ENCODE data around the gene HLA-DQB2. TPM values are rescaled to one million over a fixed set of nuclear protein-coding genes. Genes with fewer than 3 reads are reported as not detected.

HLA-DQB2 gene
- total RNA-seq, 4 donors from 2014 or later, result 1.5 to 3.5 (median 2.0) TPM; not detected in 1

- Histone ChIP-seq H3K36me3 (no peaks in the 10 kb centered on the region), H3K27me3 (peaks cover 0 to 12% of the 10 kb centered on the region in 2 donors), H3K9me3 (no peaks in the 10 kb centered on the region), H3K4me3 (no peak overlapping the region), H3K4me1 (no peaks in the 10 kb centered on the region), H3K27ac (no peak overlapping the region)
- no peak for DNase-seq (ENCODE audit: low spot score in 2 of 2)
- no peak for TF ChIP-seq EP300 (IDR thresholded peaks at IDR 0.05)
- no peak for TF ChIP-seq POLR2A (IDR thresholded peaks at IDR 0.05)
- TF ChIP-seq, protein P1, sequence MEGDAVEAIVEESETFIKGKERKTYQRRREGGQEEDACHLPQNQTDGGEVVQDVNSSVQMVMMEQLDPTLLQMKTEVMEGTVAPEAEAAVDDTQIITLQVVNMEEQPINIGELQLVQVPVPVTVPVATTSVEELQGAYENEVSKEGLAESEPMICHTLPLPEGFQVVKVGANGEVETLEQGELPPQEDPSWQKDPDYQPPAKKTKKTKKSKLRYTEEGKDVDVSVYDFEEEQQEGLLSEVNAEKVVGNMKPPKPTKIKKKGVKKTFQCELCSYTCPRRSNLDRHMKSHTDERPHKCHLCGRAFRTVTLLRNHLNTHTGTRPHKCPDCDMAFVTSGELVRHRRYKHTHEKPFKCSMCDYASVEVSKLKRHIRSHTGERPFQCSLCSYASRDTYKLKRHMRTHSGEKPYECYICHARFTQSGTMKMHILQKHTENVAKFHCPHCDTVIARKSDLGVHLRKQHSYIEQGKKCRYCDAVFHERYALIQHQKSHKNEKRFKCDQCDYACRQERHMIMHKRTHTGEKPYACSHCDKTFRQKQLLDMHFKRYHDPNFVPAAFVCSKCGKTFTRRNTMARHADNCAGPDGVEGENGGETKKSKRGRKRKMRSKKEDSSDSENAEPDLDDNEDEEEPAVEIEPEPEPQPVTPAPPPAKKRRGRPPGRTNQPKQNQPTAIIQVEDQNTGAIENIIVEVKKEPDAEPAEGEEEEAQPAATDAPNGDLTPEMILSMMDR (IDR thresholded peaks at IDR 0.05), result no peak
- WGBS, 2 donors, result 28 to 43% methylated on average over 1 of the region's 1 CpG
These were observed 9.3 kb upstream of the HLA-DQB2 start for GRCh38 chr6:32772656-32773055.

GRCh38 chr6:32764048-32764447 is 716 bp upstream of the HLA-DQB2 start:
- peaks cover 0 to 3% (median 0%) of the 10 kb centered on the region in 4 donors for H3K9me3 ChIP-seq
- TF ChIP-seq EP300 (IDR thresholded peaks at IDR 0.05) (no peak), POLR2A (IDR thresholded peaks at IDR 0.05) (no peak)
- TF ChIP-seq, protein P1 (IDR thresholded peaks at IDR 0.05), result no peak
- peaks cover 0 to 58% of the 10 kb centered on the region in 2 donors for H3K27me3 ChIP-seq
- H3K4me1 ChIP-seq, result no peaks in the 10 kb centered on the region
- DNase-seq (ENCODE audit: low spot score in 2 of 2), result no peak
- no peaks in the 10 kb centered on the region for H3K36me3 ChIP-seq
- WGBS, 2 donors, result 33 to 53% methylated on average over 1 of the region's 1 CpG
- no peak overlapping the region for H3K4me3 ChIP-seq
- no peak overlapping the region for H3K27ac ChIP-seq

GRCh38 chr6:32761548-32761947 is 1.8 kb downstream of the HLA-DQB2 start:
- Histone ChIP-seq H3K9me3 (peaks cover 0 to 3% (median 0%) of the 10 kb centered on the region in 4 donors), H3K27me3 (peaks cover 0 to 39% of the 10 kb centered on the region in 2 donors), H3K27ac (no peak overlapping the region), H3K36me3 (no peaks in the 10 kb centered on the region), H3K4me1 (no peaks in the 10 kb centered on the region), H3K4me3 (no peak overlapping the region)
- no peak for TF ChIP-seq POLR2A (IDR thresholded peaks at IDR 0.05)
- TF ChIP-seq, protein P1 (IDR thresholded peaks at IDR 0.05), result no peak
- WGBS, 2 donors, result 53 to 76% methylated on average over 37 to 38 of the region's 40 CpGs
- no peak for DNase-seq (ENCODE audit: low spot score in 2 of 2)

DNA sequence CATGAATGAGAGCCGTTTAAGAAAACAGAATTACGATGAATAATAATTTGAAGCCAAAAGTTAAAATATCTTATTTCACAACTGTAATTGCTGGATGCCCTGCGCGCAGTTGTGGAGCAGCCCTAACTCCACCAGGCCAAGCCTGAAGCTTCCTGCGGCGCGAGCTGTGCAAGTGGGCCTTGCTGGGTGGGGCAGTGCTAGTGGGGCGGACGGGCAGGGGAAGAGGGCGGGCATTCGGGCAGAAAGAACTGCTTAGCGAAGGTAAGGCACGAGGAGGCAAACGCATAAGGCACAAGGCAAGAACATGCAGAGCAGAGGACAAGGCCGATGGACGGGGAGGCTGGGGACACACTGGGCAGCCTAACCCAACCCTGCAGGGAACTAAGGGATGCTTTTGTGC is 2.3 kb downstream of the HLA-DQB2 start:
- H3K4me3 ChIP-seq, result no peak overlapping the region
- TF ChIP-seq POLR2A (IDR thresholded peaks at IDR 0.05) (no peak), EP300 (IDR thresholded peaks at IDR 0.05) (no peak)
- TF ChIP-seq, protein P1 (IDR thresholded peaks at IDR 0.05), result no peak
- H3K27me3 ChIP-seq, result peaks cover 0 to 39% of the 10 kb centered on the region in 2 donors
- H3K27ac ChIP-seq, result no peak overlapping the region
- H3K36me3 ChIP-seq, result no peaks in the 10 kb centered on the region
- H3K9me3 ChIP-seq, result peaks cover 0 to 3% (median 0%) of the 10 kb centered on the region in 4 donors
- 72 to 74% methylated on average over 16 of the region's 16 CpGs for WGBS, 2 donors
- DNase-seq (ENCODE audit: low spot score in 2 of 2), result no peak
- no peaks in the 10 kb centered on the region for H3K4me1 ChIP-seq

- WGBS, 2 donors, result 71 to 79% methylated on average over 1 of the region's 1 CpG
- H3K27ac ChIP-seq, result no peak overlapping the region
- DNase-seq (ENCODE audit: low spot score in 2 of 2), result no peak
These were observed 3.7 kb downstream of the HLA-DQB2 start for GRCh38 chr6:32759669-32760068.

More at GRCh38 chr6:32759669-32760068, 3.7 kb downstream of the HLA-DQB2 start:
- Histone ChIP-seq H3K36me3 (no peaks in the 10 kb centered on the region), H3K9me3 (peaks cover 0 to 3% (median 0%) of the 10 kb centered on the region in 4 donors), H3K4me3 (no peak overlapping the region), H3K4me1 (no peaks in the 10 kb centered on the region), H3K27me3 (peaks cover 0 to 27% of the 10 kb centered on the region in 2 donors)
- no peak for TF ChIP-seq POLR2A (IDR thresholded peaks at IDR 0.05)
- TF ChIP-seq, protein P1 (IDR thresholded peaks at IDR 0.05), result no peak
- TF ChIP-seq EP300 (IDR thresholded peaks at IDR 0.05), result no peak
